HUES6 (cell line): ENCODE data around the gene F8A1.
"Not testable (repeated sequence)": the region's sequence is repeated elsewhere in the genome, so short reads cannot be mapped to it uniquely, and the experiment has no call there.

ENCODE experiments used
- H3K27ac ChIP-seq: 2 replicates; pipeline ENCODE4 v1.7.0; 2013; ENCODE audit warnings: low read depth, mild to moderate bottlenecking, low read length, inconsistent platforms
- H3K27me3 ChIP-seq: 2 replicates; pipeline ENCODE4 v1.6.1; 2013; ENCODE audit warnings: low read length; ENCODE audit not compliant: control insufficient read depth, insufficient read depth
- H3K36me3 ChIP-seq: 2 replicates; pipeline ENCODE4 v1.6.1; 2013; ENCODE audit warnings: low read length; ENCODE audit not compliant: control insufficient read depth, insufficient read depth
- H3K4me1 ChIP-seq: 2 replicates; pipeline ENCODE4 v1.6.1; 2013; ENCODE audit warnings: low read length; ENCODE audit not compliant: control insufficient read depth, insufficient read depth
- H3K4me3 ChIP-seq: 2 replicates; pipeline ENCODE4 v1.5.1; 2013; ENCODE audit warnings: low read depth, low read length
- H3K9ac ChIP-seq: one replicate; pipeline ENCODE4 v1.6.1; 2013; ENCODE audit warnings: mild to moderate bottlenecking, low read length
- H3K9me3 ChIP-seq: 2 replicates; pipeline ENCODE4 v1.6.1; 2013; ENCODE audit warnings: low read depth, low read length; ENCODE audit not compliant: control insufficient read depth, insufficient read depth

The F8A1 gene

DNA sequence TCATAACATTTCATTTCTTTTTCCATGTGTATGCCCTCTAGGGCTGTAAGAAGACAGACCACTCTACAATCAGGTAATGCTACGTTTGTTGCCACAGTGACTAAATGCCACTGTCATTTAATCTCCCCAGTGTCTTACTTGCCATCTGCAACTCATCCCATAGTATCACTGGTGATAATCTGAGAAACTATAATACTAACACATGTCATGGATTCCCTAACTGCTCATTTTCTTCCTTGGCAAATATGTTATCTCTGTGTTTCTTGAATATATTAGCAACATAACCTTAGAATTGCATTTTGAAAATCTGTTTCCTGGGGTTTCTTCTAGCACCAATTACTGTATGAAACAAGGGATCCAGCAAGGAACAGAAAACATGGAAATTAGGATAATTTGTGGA lies 6.1 kb downstream of the F8A1 start:
- Histone ChIP-seq H3K4me3 (no peak overlapping the region), H3K27ac (no peak overlapping the region), H3K36me3 (no peaks in the 10 kb centered on the region), H3K4me1 (no peaks in the 10 kb centered on the region), H3K9ac (no peak overlapping the region), H3K9me3 (peaks cover 17% of the 10 kb centered on the region), H3K27me3 (no peaks in the 10 kb centered on the region)

DNA sequence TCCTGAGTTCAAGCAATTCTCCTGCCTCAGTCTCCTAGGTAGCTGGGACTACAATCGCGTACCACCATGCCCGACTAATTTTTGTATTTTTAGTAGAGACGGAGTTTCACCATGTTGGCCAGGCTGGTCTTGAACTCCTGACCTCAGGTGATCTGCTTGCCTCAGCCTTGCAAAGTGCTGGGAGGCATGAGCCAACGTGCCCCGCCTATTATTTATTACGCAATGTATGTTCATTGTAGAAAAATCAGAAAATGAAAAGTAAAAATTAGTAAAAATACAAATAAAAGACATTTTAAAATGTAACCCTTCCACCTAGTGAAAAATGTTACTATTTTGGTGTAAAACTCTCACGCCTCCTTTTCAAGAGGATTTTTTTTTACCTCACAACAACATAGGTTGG lies 14.2 kb downstream of the F8A1 start:
- Histone ChIP-seq H3K9ac (no peak overlapping the region), H3K27ac (no peak overlapping the region), H3K36me3 (no peaks in the 10 kb centered on the region), H3K4me1 (no peaks in the 10 kb centered on the region), H3K4me3 (no peak overlapping the region), H3K9me3 (peaks cover 11% of the 10 kb centered on the region; the same call in 1 of the 2 replicates), H3K27me3 (no peaks in the 10 kb centered on the region; the same call in 1 of the 2 replicates)

DNA sequence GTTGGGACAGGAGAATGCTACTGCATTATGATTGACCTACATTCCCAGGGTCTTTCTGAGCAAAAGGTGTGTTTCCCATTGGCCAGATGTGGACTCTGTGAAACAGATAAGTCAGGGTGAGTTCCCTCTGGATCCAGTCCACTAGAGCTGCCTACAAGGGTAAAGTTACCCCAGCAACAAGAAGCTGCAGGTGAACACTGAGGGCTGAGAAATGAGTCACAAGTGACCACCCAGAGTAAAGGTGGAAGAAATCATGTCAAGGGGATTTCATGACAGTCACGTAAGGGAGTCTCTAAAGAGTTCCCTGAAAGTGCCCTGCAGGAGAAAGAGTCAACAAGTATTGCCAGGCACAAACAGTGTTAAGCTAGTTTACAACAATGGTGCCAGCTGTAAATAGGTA lies 16.3 kb downstream of the F8A1 start:
- Histone ChIP-seq H3K4me1 (no peaks in the 10 kb centered on the region), H3K9me3 (peaks cover 11% of the 10 kb centered on the region; the same call in 1 of the 2 replicates), H3K4me3 (no peak overlapping the region), H3K27me3 (no peaks in the 10 kb centered on the region; the same call in 1 of the 2 replicates), H3K9ac (no peak overlapping the region), H3K27ac (no peak overlapping the region), H3K36me3 (no peaks in the 10 kb centered on the region)

DNA sequence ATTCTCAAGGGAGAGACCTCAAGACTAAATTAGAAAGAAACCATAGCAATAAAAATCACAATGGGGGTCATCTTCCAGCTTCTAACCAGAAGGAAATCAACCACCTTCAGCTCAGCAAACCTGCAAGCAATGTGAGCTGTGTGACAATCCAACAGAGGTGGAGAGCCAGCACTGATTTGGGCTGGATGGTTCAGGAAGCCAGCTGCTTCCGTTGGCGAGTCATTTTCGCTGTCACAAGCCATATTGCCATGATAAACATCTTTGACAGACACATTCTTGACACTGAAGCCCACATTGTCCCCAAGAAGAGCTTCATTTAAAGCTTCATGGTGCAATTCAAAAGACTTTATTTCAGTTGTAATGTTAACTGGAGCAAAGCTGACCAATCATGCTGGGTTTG lies 22.7 kb downstream of the F8A1 start:
- no peak overlapping the region for H3K4me3 ChIP-seq
- H3K36me3 ChIP-seq, result no peaks in the 10 kb centered on the region
- no peak overlapping the region for H3K9ac ChIP-seq
- peaks cover 29% of the 10 kb centered on the region for H3K9me3 ChIP-seq
- H3K27ac ChIP-seq, result no peak overlapping the region
- H3K27me3 ChIP-seq, result no peaks in the 10 kb centered on the region
- no peaks in the 10 kb centered on the region for H3K4me1 ChIP-seq

DNA sequence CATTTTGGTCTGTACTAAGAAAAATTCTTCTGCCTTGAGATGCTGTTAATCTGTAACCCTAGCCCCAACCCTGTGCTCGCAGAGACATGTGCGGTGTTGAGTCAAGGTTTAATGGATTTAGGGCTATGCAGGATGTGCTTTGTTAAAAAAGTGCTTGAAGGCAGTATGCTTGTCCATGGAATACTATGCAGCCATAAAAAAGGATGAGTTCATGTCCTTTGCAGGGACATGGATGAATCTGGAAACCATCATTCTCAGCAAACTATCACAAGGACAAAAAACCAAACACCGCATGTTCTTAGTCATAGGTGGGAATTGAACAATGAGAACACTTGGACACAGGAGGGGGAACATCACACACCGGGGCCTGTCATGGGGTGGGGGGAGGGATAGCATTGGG lies 23.9 kb downstream of the F8A1 start:
- not testable (repeated sequence) for H3K27me3 ChIP-seq, H3K4me1 ChIP-seq, H3K4me3 ChIP-seq, H3K9ac ChIP-seq, H3K36me3 ChIP-seq, H3K27ac ChIP-seq
- H3K9me3 ChIP-seq, result peaks cover 40% of the 10 kb centered on the region

DNA sequence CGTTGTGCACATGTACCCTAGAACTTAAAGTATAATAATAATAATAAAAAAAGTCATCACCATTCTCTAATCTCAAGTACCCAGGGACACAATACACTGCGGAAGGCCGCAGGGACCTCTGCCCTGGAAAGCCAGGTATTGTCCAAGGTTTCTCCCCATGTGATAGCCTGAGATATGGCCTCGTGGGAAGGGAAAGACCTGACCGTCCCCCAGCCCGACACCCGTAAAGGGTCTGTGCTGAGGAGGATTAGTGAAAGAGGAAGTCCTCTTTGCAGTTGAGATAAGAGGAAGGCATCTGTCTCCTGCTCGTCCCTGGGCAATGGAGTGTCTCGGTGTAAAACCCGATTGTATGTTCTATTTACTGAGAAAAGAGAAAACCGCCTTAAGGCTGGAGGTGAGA lies 24.4 kb downstream of the F8A1 start:
- not testable (repeated sequence) for H3K27ac ChIP-seq, H3K9ac ChIP-seq, H3K4me1 ChIP-seq, H3K27me3 ChIP-seq, H3K4me3 ChIP-seq, H3K36me3 ChIP-seq
- peaks cover 40% of the 10 kb centered on the region for H3K9me3 ChIP-seq

DNA sequence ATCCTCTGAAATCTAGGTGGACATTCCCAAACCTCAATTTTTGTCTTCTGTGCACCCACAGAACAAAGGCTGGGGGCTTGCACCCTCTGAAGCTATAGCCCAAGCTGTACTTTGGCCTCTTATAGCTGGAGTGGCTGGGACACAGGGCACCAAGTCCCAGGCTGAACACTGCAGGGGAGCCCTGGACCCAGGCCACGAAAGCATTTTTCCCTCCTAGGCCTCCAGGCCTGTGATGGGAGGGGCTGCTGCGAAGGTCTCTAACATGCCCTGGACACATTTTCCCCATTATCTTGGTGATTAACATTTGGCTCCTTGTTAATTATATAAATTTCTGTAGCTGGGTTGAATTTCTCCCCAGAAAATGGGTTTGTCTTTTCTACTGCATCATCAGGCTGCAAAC lies 27.9 kb downstream of the F8A1 start:
- Histone ChIP-seq H3K27me3 (no peaks in the 10 kb centered on the region), H3K36me3 (no peaks in the 10 kb centered on the region), H3K9ac (no peak overlapping the region), H3K9me3 (peaks cover 43% of the 10 kb centered on the region), H3K27ac (no peak overlapping the region), H3K4me3 (no peak overlapping the region), H3K4me1 (no peaks in the 10 kb centered on the region; the same call in 1 of the 2 replicates)

DNA sequence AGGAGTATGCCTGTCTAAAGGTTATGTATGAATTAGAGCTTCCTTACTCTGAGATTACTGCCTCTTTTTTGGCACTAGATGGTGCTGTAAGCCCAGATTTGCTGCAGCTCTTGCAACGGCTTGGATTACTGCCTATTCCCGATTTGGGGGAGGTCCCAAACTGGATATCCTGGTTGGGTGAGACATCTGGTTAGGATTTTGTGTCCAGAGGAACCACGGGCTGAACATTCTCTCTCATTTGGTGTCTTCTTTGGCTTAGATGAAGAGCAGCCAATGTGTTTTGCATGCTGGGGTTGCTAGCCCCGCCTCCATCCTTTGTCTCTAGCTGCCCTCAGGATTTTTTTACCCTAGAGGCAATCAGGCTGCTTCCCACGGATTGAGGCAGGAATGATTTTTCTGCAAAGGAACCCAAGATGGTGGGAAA lies 31.9 kb downstream of the F8A1 start:
- H3K27me3 ChIP-seq, result no peaks in the 10 kb centered on the region
- H3K9me3 ChIP-seq, result peaks cover 26% of the 10 kb centered on the region
- H3K4me1 ChIP-seq, result no peaks in the 10 kb centered on the region; the same call in 1 of the 2 replicates
- H3K36me3 ChIP-seq, result no peaks in the 10 kb centered on the region
- H3K9ac ChIP-seq, result peak overlapping the region; percentile 8
- H3K4me3 ChIP-seq, result peak overlapping the region; percentile 43
- no peak overlapping the region for H3K27ac ChIP-seq

DNA sequence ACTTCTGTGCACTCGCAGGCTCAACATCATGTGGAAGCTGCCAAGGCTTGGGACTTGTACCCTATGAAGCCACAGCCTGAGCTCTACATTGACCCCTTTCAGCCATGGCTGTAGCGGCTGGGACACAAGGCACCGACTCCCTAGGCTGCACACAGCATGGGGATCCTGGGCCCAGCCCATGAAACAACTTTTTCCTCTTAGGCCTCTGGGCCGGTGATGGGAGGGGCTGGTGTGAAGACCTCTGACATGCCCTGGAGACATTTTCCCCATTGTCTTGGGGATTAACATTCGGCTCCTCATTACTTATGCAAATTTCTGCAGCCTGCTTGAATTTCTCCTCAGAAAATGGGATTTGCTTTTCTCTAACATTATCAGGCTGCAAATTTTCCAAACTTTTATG lies 38.6 kb downstream of the F8A1 start:
- H3K9me3 ChIP-seq, result peaks cover 32% of the 10 kb centered on the region; the same call in 1 of the 2 replicates
- H3K27ac ChIP-seq, H3K36me3 ChIP-seq, H3K9ac ChIP-seq, H3K27me3 ChIP-seq, H3K4me3 ChIP-seq, H3K4me1 ChIP-seq: not testable (repeated sequence)
